Putamen (tissue), 1 donor: ENCODE data around the gene AFF4.
"Not testable (repeated sequence)": the region's sequence is repeated elsewhere in the genome, so short reads cannot be mapped to it uniquely, and the experiment has no call there.

Source experiments
- DNase-seq: peaks from one replicate; pipeline ENCODE4 v3.0.0-alpha.2; 2016; ENCODE audit warnings: low spot score

Gene AFF4

GRCh38 chr5:132952829-132953228 lies 10.6 kb downstream of the AFF4 start:
- DNase-seq, result no peak

- DNase-seq, result no peak
Observed at GRCh38 chr5:132951897-132952296, 11.5 kb downstream of the AFF4 start.

- DNase-seq, result no peak
Observed at GRCh38 chr5:132949136-132949535, 14.3 kb downstream of the AFF4 start.

GRCh38 chr5:132947671-132948070 lies 15.8 kb downstream of the AFF4 start:
- DNase-seq, result no peak

GRCh38 chr5:132945315-132945714 lies 18.1 kb downstream of the AFF4 start:
- DNase-seq, result not testable (repeated sequence)

GRCh38 chr5:132943362-132944022 lies 19.9 kb downstream of the AFF4 start:
- DNase-seq, result no peak

- no peak for DNase-seq
Observed at GRCh38 chr5:132941331-132941730, 22.1 kb downstream of the AFF4 start.

GRCh38 chr5:132928062-132928407 lies 35.4 kb downstream of the AFF4 start:
- DNase-seq, result no peak

GRCh38 chr5:132927355-132928061 lies 35.9 kb downstream of the AFF4 start:
- no peak for DNase-seq

- no peak for DNase-seq
Observed at GRCh38 chr5:132926437-132926836, 37.0 kb downstream of the AFF4 start.

GRCh38 chr5:132916086-132916485 lies 47.3 kb downstream of the AFF4 start:
- no peak for DNase-seq

GRCh38 chr5:132915681-132916080 lies 47.8 kb downstream of the AFF4 start:
- no peak for DNase-seq

GRCh38 chr5:132909702-132910101 lies 53.7 kb downstream of the AFF4 start:
- DNase-seq, result no peak

- no peak for DNase-seq
Observed at GRCh38 chr5:132907161-132907560, 56.3 kb downstream of the AFF4 start.

- DNase-seq, result no peak
Observed at GRCh38 chr5:132905938-132906337, 57.5 kb downstream of the AFF4 start.

- no peak for DNase-seq
Observed at GRCh38 chr5:132901730-132902129, 61.7 kb downstream of the AFF4 start.

GRCh38 chr5:132901036-132901435 lies 62.4 kb downstream of the AFF4 start:
- DNase-seq, result no peak

GRCh38 chr5:132898094-132898493 lies 65.3 kb downstream of the AFF4 start:
- DNase-seq, result no peak

GRCh38 chr5:132896685-132897084 lies 66.7 kb downstream of the AFF4 start:
- DNase-seq, result no peak

GRCh38 chr5:132895719-132896305 lies 67.6 kb downstream of the AFF4 start:
- no peak for DNase-seq

GRCh38 chr5:132890817-132891216 lies 72.6 kb downstream of the AFF4 start:
- no peak for DNase-seq

- no peak for DNase-seq
Observed at GRCh38 chr5:132889501-132889900, 73.9 kb downstream of the AFF4 start.

- DNase-seq, result no peak
Observed at GRCh38 chr5:132887283-132887682, 76.2 kb downstream of the AFF4 start.
